ENCODE data around the gene PODXL.

Gene PODXL

GRCh38 chr7:131563918-131564317 is 7.5 kb upstream of the PODXL start:
- DNase-seq: no peak

GRCh38 chr7:131562941-131563340 is 6.5 kb upstream of the PODXL start:
- no peak for DNase-seq

DNA sequence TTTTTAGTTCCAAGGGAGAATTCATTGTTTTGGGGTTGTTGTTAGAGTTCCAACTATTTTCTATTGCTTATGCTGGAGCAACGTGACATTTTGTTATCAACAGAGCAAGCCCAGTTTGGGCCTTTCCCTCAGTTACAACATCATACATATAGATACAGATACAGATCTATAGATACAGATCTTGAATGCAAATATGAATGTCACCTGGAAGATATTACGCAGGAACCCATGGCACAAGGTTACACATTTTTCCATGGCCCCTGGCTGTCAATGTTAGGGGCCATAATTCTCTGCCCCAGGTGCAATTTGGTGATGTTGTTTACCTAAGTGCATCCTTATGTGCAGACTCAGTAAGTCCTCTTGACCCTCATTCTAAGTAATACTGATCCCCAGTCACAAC is 3.6 kb upstream of the PODXL start:
- no peak for DNase-seq

GRCh38 chr7:131557652-131558385 is 1.4 kb upstream of the PODXL start:
- no peak for DNase-seq

DNA sequence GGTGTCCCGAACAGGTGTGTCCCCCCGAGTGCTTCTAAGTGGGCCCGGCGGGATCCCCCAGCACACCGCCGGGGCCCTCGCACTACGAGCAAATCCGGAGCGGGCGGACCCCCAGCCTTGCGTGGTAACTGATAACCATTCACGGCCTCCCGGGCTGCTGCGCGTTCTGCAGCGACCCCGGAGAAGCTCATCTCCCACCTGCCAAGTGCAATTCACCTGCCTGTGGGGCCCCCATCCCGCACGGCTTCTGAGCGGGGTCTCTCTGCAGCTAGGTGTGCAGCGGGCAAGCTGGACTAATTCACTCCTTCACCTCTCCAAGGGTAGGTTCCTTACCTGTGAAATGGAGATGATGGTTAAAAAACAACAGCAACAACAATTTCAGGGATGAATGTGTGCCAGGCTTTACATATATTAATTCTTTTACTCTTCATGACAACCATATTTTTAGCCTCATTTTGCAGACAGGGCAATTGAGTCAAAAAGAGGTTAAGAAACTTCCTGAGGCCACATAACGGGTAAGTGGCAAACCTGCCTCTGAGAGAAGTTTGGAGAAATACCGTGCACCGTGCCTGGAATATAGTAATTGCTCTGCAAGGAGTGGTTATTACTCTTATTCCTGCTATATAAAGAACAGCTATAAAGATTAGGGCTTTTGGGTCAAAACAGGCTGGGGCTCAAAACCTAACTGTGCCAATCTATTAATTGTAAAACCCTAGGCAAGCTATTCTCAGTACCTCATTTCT is 652 bp upstream of the PODXL start:
- DNase-seq: peak; percentile 44

DNA sequence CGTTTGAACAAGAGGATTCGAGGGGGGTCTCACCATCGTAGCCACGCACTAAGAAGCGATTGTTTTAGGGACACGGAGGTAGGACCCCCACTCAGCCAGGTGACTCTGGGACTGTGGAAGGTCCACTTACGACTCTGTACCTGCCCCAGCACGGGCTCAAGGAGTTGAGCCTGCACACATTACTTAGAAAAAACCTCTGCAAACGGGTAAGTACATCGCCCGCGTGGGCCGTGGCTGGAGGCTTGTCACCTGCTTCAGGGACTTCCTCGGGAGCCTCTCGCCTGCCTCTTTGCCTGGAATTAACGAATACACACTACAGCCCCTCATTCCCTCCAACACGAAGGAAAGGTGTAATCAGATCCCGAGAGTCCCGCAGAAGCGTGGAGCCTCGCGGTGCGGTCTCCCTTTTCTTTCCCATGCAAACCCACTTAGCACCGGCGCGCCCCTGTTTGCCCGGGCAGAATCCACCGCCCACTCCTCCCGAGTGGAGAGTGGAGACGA is 826 bp downstream of the PODXL start:
- no peak for DNase-seq

- DNase-seq: no peak
Measured at GRCh38 chr7:131554880-131555516, 1.4 kb downstream of the PODXL start.

GRCh38 chr7:131553931-131554330 is 2.5 kb downstream of the PODXL start:
- no peak for DNase-seq

DNA sequence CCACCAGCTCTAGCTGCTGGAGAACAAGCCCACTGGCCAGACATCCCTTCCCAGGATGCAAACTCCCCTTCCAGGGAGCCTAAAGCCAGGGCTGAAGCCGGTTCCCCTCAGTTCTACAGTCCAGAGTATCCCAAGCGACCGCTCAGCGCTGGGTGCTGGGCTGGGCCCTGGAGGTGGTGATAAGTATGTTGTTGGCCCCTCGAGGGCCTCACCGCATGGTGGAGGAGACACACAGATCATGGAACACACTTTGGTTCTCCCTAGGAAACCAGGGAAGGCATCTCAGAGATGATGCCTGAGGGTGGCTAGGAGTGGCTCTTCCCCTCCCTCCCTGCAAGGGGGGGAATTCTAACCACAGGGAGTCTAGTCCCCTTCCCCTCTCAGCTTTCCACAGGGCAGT is 4.4 kb downstream of the PODXL start:
- no peak for DNase-seq

DNA sequence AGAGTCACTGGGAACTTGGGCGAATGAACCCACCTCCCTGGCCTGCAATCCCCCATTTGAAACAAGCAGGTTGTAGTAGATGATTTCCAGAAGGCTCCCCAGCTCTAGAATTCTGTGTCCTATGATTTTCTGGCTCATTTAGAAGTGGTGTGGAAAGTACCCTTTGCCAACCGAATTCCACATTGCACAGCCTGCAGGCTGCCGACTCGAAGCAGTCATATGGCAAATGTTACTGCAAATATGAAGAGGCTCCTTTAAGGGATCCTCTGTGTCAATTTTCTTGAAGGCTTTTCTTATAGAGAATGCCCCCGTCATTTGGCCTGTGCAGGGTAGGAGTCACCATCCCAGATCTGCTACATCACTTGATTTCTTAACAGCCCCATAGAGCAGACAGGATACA is 5.6 kb downstream of the PODXL start:
- DNase-seq: no peak

- DNase-seq: no peak
Measured at GRCh38 chr7:131548371-131548770, 8.1 kb downstream of the PODXL start.

- DNase-seq: no peak
Measured at GRCh38 chr7:131547589-131547988, 8.8 kb downstream of the PODXL start.

DNA sequence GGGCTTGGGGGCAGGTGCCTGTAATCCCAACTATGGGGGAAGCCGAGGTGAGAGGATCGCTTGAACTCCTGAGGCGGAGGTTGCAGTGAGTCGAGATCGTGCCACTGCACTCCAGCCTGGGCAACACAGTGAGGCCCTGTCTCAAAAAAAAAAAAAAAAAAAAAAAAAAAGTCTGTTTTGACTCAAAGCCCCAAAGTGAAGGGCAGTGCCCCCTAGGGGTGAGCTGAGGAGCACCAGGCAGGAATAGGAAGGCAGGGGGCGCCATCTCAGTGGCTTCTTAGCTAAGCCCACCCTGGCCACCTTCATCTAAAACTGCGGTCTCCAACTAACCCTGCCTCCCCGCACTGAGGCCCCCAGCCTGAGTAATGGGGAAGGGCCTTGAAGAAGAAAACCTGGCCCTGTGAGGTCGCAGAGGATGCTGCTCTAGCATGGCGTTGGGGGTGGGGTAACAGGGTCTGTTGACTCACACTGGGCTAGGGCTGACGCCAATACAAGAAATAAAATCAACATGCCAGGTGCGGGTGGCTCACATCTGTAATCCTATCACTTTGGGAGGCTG is 9.8 kb downstream of the PODXL start:
- DNase-seq: no peak

DNA sequence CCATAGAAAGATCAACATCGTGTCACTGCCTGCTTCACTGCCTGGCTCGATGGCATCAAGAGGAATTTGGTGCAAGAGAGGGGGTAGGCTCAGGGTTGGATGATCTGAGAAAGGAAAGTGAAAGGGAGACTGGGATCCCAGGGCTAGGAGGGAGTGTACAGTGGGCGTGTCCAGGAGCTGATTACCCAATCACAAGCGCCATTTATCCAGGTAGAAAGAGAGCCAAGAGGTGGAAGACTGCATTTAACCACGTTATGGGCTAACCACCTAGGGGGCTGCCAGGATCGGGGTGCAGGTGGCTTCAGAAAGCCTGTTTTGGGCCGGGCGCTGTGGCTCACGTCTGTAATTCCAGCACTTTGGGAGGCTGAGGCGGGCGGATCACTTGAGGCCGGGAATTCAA is 10.3 kb downstream of the PODXL start:
- no peak for DNase-seq

GRCh38 chr7:131544449-131545301 is 11.8 kb downstream of the PODXL start:
- DNase-seq: peak; percentile 80

DNA sequence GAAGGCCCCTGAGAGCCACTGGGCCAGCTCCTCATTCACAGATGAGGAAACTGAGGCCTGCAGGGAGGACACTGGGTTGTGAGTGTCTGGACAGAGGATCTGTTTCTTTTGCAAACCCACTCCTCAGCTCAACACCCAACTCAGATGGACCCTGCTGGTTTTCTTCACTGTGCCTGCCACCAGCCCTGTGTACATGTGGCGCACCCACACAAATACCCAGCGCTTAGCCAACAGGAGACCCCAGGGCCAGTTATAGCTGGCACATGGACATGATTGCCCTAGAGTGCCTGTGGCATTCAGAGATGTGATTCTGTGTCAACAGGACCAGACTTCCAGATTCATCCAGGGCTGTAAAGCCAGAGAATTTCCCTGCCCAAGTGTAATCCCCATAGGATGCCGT is 12.4 kb downstream of the PODXL start:
- no peak for DNase-seq

DNA sequence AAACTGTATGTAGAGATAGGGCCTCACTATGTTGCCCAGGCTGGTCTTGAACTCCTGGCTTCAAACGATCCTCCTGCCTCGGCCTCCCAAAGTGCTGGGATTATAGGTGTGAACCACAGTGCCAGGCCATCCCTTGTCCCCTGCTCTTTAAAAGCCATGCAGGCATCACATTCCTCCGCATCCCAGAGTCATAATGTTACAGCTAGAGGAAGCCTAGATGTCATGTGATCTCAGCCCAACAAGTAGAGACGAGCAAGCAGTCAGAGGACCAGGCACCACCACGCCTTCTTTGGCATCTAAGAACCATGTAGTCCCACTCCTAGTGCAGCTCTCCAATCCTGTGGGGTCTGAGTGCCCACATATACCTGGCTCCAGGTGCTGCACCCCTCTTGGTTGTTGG is 13.1 kb downstream of the PODXL start:
- DNase-seq: no peak

DNA sequence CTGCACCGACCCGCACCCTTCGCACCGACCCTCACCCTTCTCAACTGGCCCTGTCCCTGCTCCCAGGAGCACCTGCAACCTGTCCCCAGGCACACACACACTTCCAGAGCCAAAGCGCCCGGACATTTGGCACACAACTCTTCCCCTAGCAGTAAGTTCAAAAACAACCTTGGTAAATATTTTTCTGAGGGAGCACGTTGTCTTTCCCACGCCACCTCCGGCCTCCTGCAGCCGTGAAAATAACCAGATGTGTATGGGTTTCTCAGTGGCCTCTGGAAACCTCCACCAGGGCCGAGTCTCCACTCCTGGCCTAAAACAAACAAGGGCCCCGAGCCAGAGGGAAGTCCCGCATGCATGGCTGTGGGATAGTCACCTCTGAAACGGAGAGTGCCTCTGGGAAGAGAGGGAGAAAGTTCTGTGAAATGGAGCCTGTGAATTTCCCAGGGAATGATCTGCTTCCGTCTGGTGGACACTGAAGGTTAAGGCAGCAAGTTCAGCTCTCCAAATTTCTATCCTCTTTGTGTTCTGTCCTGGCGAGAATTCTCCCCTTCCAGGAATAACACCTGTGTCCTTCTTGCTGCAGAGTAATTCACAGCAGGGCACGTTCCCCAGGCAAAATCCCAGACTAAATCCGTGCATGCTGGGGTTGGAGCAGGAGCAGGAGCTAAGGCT is 15.8 kb downstream of the PODXL start:
- DNase-seq: no peak

DNA sequence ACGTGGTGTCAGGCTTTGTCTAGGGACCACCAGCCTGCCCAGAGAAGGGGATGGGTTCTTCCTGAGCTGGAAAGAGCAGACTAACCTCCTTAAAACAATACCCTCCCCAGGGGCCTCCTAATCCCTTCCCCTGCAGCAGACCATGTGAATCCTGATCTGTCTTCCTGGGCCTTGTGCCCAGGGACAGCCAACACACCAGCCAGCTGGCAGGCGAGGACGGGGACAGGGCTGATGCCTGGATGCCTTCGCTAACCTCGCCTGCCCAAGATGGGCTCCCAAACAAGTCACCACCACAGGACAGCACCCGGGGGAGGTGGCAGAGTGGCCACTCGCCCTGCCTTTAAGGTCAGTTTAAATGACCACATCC is 17.6 kb downstream of the PODXL start:
- no peak for DNase-seq

DNA sequence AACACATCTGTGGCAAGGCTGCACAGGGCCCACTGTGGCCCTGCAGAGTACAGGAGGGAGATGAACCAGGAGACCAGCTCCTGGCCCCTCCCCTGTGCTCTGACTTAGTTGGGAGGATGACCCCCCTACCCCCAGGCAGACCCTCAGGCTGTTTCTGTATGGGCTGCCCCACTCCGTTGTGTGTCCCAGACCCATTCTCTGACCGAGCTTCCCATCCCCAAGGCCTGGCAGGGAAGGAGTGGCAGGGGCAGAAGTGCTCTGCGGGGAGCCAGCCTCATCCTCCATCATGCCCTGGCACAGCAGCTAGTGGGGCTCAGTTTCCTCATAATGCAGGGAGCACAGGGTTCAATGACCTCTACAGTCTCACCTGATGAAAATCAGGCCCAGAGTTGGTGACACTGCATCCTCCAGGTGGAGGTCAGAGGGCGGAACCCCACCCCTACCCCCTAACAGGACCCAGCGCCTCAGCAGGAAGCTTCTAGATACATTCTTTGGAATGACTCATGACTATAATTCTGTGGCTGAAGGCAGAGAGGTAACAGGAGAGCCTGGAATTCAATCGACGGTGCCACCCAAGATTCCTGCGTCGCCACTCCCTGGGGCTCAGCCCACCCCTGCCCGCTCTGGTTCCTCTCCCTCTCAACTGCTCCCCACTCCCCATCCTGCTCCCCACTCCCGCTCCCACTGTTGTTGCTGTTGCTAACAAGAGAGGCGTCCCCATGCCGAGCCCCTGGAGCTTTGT is 18.2 kb downstream of the PODXL start:
- DNase-seq: no peak

- no peak for DNase-seq
Measured at GRCh38 chr7:131537571-131537978, 18.9 kb downstream of the PODXL start.
